ENCODE measurements around the gene PRX.
A peak's percentile ranks its signal among the peaks of the same experiment; 100 is the strongest.
"Not testable (repeated sequence)": the region's sequence is repeated elsewhere in the genome, so short reads cannot be mapped to it uniquely, and the experiment has no call there.

PRX gene

GRCh38 chr19:40441719-40442253 lies 28.6 kb upstream of the PRX start:
- no peak for DNase-seq (ENCODE audit: low read depth, low spot score)

DNA sequence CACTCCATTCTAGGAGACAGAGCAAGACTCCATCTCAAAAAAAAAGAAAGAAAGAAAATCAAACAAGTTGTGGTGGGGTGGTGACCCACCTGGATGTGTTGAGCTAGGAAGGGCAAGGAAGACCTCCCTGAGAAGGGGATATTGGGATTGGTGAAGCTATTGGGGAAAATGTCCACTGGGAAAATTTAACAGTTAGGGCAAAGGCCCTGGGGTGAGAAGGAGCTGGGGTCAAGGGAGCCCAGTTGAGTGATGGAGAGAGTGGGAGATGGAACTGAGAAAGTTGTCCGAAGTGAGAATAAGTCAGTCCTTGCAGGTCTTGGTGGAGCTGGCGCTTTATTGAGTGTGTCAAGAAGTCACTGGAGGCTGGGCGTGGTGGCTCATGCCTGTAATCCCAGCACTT lies 25.1 kb upstream of the PRX start:
- DNase-seq (ENCODE audit: low read depth, low spot score) = no peak

DNA sequence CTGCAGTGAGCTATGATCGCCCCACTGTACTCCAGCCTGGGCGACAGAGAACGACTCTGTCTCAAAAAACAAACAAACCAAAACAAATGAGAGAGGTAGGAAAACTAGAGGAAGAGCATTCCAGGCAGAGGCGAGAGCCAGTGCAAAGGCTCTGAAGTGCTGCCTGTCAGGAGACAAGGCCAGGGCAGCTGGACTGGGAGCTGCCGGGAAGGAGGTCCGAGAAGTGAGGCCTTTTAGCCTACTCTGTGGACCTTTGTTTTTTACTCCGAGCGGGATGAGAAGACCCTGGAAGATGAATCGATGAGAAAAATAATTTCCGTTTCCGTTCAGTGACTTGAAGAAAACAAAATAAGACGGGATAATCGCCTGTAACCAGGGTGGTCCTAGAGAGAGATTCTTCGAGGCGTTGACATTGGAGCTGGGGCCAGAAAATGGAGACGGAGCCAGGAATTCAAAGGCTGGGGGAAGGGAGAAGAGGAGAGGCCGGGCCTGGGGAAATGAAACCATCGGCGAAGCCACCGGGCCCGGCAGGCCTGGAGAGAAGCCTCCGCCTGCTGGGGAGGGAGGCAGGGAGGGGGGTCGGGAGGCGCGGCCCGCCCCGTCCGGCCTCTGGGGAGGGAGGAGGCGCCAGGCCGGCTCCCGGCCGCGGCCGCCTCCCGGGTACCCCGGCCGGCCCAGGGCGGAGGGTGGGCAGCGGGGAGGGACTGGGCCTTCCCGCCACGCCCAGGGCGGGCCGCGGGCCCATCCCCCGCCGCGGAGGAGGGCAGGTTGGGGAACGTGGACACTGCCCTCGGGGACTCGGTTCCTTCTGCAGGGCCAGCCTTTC lies 20.4 kb upstream of the PRX start:
- DNase-seq (ENCODE audit: low read depth, low spot score) = peak; percentile 38

- DNase-seq (ENCODE audit: low read depth, low spot score) = not testable (repeated sequence)
Measured at GRCh38 chr19:40432760-40433159, 19.6 kb upstream of the PRX start.

GRCh38 chr19:40431698-40432097 lies 18.5 kb upstream of the PRX start:
- DNase-seq (ENCODE audit: low read depth, low spot score) = no peak

DNA sequence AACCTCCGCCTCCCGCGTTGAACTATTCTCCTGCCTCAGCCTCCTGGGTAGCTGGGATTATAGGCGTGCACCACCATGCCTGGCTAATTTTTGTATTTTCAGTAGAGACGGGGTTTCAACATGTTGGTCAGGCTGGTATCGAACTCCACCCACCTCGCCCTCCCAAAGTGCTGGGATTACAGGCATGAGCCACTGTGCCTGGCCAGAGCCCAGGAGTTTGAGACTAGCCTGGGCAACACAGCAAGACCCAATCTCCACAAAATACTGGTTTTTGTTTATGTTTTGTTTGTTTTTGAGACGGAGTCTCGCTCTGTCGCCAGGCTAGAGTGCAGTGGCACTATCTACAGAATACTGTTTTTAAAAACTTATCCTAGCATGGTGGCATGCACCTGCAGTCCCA lies 17.1 kb upstream of the PRX start:
- DNase-seq (ENCODE audit: low read depth, low spot score) = not testable (repeated sequence)

GRCh38 chr19:40428197-40428596 lies 15.0 kb upstream of the PRX start:
- DNase-seq (ENCODE audit: low read depth, low spot score) = not testable (repeated sequence)

- peak; percentile 99 for DNase-seq (ENCODE audit: low read depth, low spot score)
Measured at GRCh38 chr19:40425450-40426287, 12.5 kb upstream of the PRX start, which contains the start of gene SERTAD1. Gene SERTAD1, minus strand, starts transcription at chr19:40425992. Its CDS starts 2,446 bp downstream, at chr19:40423546.

DNA sequence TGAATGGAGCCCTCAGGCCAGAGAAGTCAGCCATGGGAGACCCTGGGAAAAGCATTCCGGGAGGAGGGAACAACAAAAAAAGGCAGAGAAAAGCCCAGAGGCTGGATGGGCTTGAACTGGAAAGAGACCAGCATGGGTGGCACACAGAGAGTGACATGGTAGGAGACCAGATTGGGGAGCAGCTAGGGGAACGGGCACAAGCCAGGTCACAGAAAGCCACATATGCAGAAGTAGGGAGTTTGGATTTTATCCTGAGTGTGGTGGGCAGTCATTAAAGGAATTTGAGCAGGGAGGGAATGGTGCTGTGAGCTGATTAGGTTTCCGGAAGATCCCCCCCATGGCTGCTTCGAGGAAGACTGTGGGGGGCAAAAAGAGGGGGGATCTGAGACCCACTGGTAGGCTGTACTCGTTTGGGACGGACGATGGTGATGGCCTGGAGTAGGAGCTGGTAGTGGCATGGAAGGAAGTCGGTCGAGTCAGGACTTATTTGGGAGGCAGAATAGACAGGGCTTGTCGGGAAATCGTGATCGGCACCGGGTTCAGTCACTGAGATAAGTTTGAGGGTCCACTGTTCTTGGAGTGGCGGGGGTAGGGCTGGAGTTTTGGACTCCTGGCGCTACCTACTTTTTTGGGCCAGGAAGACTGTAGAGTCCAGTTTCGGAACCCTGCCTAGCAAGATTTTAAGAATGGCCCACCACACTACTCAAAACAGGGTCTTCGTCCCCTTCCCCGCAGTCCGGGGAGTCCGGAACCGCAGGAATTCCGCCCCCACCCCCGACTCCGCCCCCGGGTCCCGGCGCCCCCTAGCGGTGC lies 11.7 kb upstream of the PRX start:
- DNase-seq (ENCODE audit: low read depth, low spot score) = no peak

DNA sequence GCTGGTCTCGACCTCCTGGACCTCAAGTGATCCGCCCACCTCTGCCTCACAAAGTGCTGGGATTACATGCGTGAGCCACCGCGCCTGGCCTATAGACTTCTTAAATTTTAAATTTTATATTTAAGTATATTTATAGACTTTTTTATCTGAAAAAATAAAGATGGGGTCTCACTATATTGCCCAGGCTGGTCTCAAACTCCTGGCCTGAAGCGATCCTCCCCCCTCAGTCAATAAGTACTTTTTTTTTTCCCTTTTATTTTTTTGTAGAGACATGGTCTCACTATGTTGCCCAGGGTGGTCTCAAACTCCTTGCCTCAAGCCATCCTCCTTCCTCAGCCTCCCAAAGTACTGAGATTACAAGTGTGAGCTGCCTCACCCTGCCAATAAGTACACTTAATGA lies 10.8 kb upstream of the PRX start:
- DNase-seq (ENCODE audit: low read depth, low spot score) = no peak

- DNase-seq (ENCODE audit: low read depth, low spot score) = no peak
Measured at GRCh38 chr19:40422748-40423566, 9.8 kb upstream of the PRX start.

- no peak for DNase-seq (ENCODE audit: low read depth, low spot score)
Measured at GRCh38 chr19:40421993-40422747, 9.0 kb upstream of the PRX start.

- no peak for DNase-seq (ENCODE audit: low read depth, low spot score)
Measured at GRCh38 chr19:40420766-40421765, 7.9 kb upstream of the PRX start.

GRCh38 chr19:40420451-40420765 lies 7.2 kb upstream of the PRX start:
- DNase-seq (ENCODE audit: low read depth, low spot score) = no peak

- no peak for DNase-seq (ENCODE audit: low read depth, low spot score)
Measured at GRCh38 chr19:40419780-40420179, 6.6 kb upstream of the PRX start.

- no peak for DNase-seq (ENCODE audit: low read depth, low spot score)
Measured at GRCh38 chr19:40419066-40419612, 6.0 kb upstream of the PRX start.

- DNase-seq (ENCODE audit: low read depth, low spot score) = no peak
Measured at GRCh38 chr19:40418040-40418439, 4.9 kb upstream of the PRX start.

DNA sequence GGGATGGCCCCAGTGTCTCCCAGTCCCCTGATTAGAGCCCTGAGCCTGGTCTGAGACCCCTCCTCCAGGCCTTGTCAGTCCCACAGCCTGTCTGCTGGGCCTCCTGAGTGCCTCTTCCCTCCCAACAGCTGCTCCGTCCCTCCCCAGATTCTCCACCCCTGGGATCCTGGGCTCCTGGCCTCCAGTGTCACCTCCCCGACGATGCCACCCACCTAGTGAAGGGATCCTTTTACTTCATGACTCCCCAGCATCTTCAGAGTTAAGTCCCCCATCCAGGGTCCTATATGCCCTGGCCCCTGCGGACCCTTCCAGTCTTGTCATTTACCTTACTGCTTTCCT lies 4.4 kb upstream of the PRX start:
- no peak for DNase-seq (ENCODE audit: low read depth, low spot score)
